Mesenchymal stem cell (in vitro differentiated cells and primary cell): Measurements from ENCODE around the gene RBFOX1.

Experiments
- DNase-seq: peaks from one replicate; pipeline ENCODE4 v3.0.0-alpha.2; 2013
- H2AFZ ChIP-seq: one replicate; pipeline ENCODE4 v1.6.1; 2013; ENCODE audit warnings: low read depth, mild to moderate bottlenecking, control low read depth, inconsistent platforms, low read length, moderate library complexity
- H2AK5ac ChIP-seq: 2 replicates; pipeline ENCODE4 v1.6.1; 2013; ENCODE audit warnings: low read length, moderate library complexity, mild to moderate bottlenecking, inconsistent platforms; ENCODE audit not compliant: severe bottlenecking
- H2BK120ac ChIP-seq: one replicate; pipeline ENCODE4 v1.6.1; 2013; ENCODE audit warnings: low read depth, mild to moderate bottlenecking, inconsistent platforms, low read length, moderate library complexity
- H2BK12ac ChIP-seq, 2 experiments: one replicate each; pipeline ENCODE4 v1.6.1; 2013; ENCODE audit warnings: inconsistent platforms in 2 of 2, low read length in 2 of 2, mild to moderate bottlenecking in 2 of 2, moderate library complexity in 2 of 2, control low read depth in 1 of 2
- H2BK15ac ChIP-seq: one replicate; pipeline ENCODE4 v1.6.1; 2013; ENCODE audit warnings: mild to moderate bottlenecking, low read depth, inconsistent platforms; ENCODE audit not compliant: poor library complexity, severe bottlenecking
- H2BK5ac ChIP-seq: 2 replicates; pipeline ENCODE4 v1.6.1; 2013; ENCODE audit warnings: low read depth, mild to moderate bottlenecking, low read length, control low read depth, inconsistent platforms; ENCODE audit not compliant: poor library complexity, severe bottlenecking
- H3K14ac ChIP-seq, 2 experiments: one replicate each; pipeline ENCODE4 v1.6.1; 2013; ENCODE audit warnings: inconsistent platforms in 2 of 2, low read length in 2 of 2, control low read depth in 1 of 2, mild to moderate bottlenecking in 1 of 2, moderate library complexity in 1 of 2
- H3K18ac ChIP-seq, 2 experiments: one replicate each; pipeline ENCODE4 v1.6.1; 2013; ENCODE audit warnings: inconsistent platforms in 2 of 2, low read length in 2 of 2, control low read depth in 1 of 2, low read depth in 1 of 2, mild to moderate bottlenecking in 1 of 2
- H3K23ac ChIP-seq, 2 experiments: one replicate each; pipeline ENCODE4 v1.6.1; 2013; ENCODE audit warnings: inconsistent platforms in 2 of 2, low read length in 2 of 2, mild to moderate bottlenecking in 2 of 2, moderate library complexity in 2 of 2, control low read depth in 1 of 2
- H3K27ac ChIP-seq: 2 replicates; pipeline ENCODE4 v1.5.1; 2013; ENCODE audit warnings: mild to moderate bottlenecking, moderate library complexity, low read length, control low read depth, inconsistent platforms; ENCODE audit not compliant: poor library complexity, severe bottlenecking
- H3K27me3 ChIP-seq, 2 experiments: 2 replicates each; pipeline versions ENCODE4 v1.6.1 to v1.7.0; 2013; ENCODE audit warnings: low read length in 2 of 2, mild to moderate bottlenecking in 2 of 2, moderate library complexity in 2 of 2, control low read depth in 1 of 2, inconsistent platforms in 1 of 2; ENCODE audit not compliant: control insufficient read depth in 1 of 2, insufficient read depth in 1 of 2
- H3K36me3 ChIP-seq, 2 experiments: 2 replicates each; pipeline versions ENCODE4 v1.6.1 to v1.7.0; 2013; ENCODE audit warnings: low read length in 2 of 2, control low read depth in 1 of 2, inconsistent platforms in 1 of 2, low read depth in 1 of 2, mild to moderate bottlenecking in 1 of 2; ENCODE audit not compliant: insufficient read depth in 2 of 2, control insufficient read depth in 1 of 2
- H3K4ac ChIP-seq, 2 experiments: one replicate each; pipeline ENCODE4 v1.6.1; 2013; ENCODE audit warnings: inconsistent platforms in 2 of 2, low read length in 2 of 2, mild to moderate bottlenecking in 2 of 2, moderate library complexity in 2 of 2, control low read depth in 1 of 2, low read depth in 1 of 2
- H3K4me1 ChIP-seq: 2 replicates; pipeline ENCODE4 v1.6.1; 2013; ENCODE audit warnings: low read depth, low read length, control low read depth; ENCODE audit not compliant: control insufficient read depth, insufficient read depth
- H3K4me2 ChIP-seq: 2 replicates; pipeline ENCODE4 v1.6.1; 2013; ENCODE audit warnings: low read length, mild to moderate bottlenecking, inconsistent platforms; ENCODE audit not compliant: poor library complexity, severe bottlenecking
- H3K4me3 ChIP-seq, 2 experiments: 2 replicates each; pipeline versions ENCODE4 v1.5.1 to v1.7.0; 2013; ENCODE audit warnings: low read length in 2 of 2, mild to moderate bottlenecking in 2 of 2, control low read depth in 1 of 2, low read depth in 1 of 2; ENCODE audit not compliant: insufficient read depth in 1 of 2
- H3K79me1 ChIP-seq: replicated peaks from 2 replicates; pipeline ENCODE4 v1.6.1; 2013; ENCODE audit warnings: mild to moderate bottlenecking, control low read depth, low read length, inconsistent platforms; ENCODE audit not compliant: poor library complexity, severe bottlenecking
- H3K9ac ChIP-seq: 2 replicates; pipeline ENCODE4 v1.7.0; 2013; ENCODE audit warnings: mild to moderate bottlenecking, low read length, moderate library complexity
- H3K9me3 ChIP-seq: 2 replicates; pipeline ENCODE4 v1.7.0; 2013; ENCODE audit warnings: mild to moderate bottlenecking, low read length; ENCODE audit not compliant: control insufficient read depth
- H4K8ac ChIP-seq: one replicate; pipeline ENCODE4 v1.6.1; 2013; ENCODE audit warnings: inconsistent platforms, mild to moderate bottlenecking, low read length, moderate library complexity
- H4K91ac ChIP-seq: one replicate; pipeline ENCODE4 v1.6.1; 2013; ENCODE audit warnings: mild to moderate bottlenecking, low read length, inconsistent platforms
- WGBS: methylation state at CpG from one replicate; pipeline ENCODE4 v1.1.7; 2013; ENCODE audit warnings: mixed read lengths; 5-methylcytosine and 5-hydroxymethylcytosine counted together

RBFOX1 gene

DNA sequence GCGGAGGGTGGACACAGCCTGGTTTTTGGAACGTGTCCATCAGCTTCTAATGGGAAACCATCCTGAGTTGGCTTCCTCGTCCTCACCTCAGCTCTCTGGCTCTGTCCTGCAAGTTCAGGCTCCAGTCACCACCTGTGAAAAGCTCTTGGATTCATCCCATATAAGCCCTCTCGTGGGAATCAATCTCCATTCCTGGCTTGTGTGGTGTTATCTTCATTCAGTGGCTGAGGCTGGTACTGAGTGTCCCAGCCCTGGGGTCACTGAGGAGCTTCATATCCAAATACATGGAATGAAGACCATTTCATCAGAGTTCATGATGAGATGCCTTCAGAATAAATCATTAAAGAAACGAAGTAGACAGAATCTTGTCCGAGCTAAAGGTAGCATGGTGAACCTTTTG is 189.2 kb downstream of the RBFOX1 start:
- Histone ChIP-seq H3K27ac (no peak overlapping the region), H3K36me3 (no peaks in the 10 kb centered on the region), H4K8ac (no peak overlapping the region), H3K79me1 (no peaks in the 10 kb centered on the region), H3K9me3 (peaks cover 7% of the 10 kb centered on the region), H2AK5ac (no peak overlapping the region), H2BK120ac (no peak overlapping the region), H3K18ac (no peak overlapping the region), H2BK12ac (no peak overlapping the region), H3K14ac (no peak overlapping the region), H3K27me3 (no peaks in the 10 kb centered on the region), H3K4me3 (no peak overlapping the region), H2BK5ac (no peak overlapping the region), H3K4me2 (no peak overlapping the region), H3K4ac (no peak overlapping the region), H3K23ac (no peak overlapping the region), H2BK15ac (no peak overlapping the region), H3K9ac (no peak overlapping the region), H2AFZ (no peak overlapping the region), H4K91ac (no peak overlapping the region), H3K4me1 (no peaks in the 10 kb centered on the region)
- DNase-seq = no peak
- WGBS = 61% methylated on average over 6 of the region's 6 CpGs

DNA sequence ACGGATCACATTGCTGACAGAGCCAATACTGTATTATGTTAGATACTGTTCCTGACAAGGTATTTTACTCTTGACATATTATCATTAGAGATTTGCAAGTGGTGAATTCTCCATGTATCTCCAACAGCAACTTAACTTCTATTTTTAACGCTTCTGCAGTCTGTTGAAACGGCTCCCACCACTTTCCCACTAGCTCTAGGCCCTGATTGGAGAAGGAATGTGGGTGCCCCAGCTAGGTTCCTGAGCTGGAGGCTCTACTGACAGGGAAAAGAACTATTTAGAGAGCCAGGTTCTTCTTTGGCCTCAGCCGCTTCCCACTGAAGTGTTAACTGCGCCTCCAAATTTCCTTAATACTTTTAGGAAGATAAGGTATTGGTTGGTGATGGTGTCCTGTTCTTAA is 191.8 kb downstream of the RBFOX1 start:
- Histone ChIP-seq H3K27ac (no peak overlapping the region), H3K4me1 (no peaks in the 10 kb centered on the region), H3K36me3 (no peaks in the 10 kb centered on the region), H3K4me2 (no peak overlapping the region), H3K4ac (no peak overlapping the region), H4K91ac (no peak overlapping the region), H2AK5ac (no peak overlapping the region), H2AFZ (no peak overlapping the region), H3K14ac (no peak overlapping the region), H3K27me3 (no peaks in the 10 kb centered on the region), H2BK120ac (no peak overlapping the region), H3K79me1 (no peaks in the 10 kb centered on the region), H2BK12ac (no peak overlapping the region), H3K4me3 (no peak overlapping the region), H2BK5ac (no peak overlapping the region), H4K8ac (no peak overlapping the region), H2BK15ac (no peak overlapping the region), H3K9ac (no peak overlapping the region), H3K23ac (no peak overlapping the region), H3K18ac (no peak overlapping the region), H3K9me3 (peaks cover 11% of the 10 kb centered on the region)
- DNase-seq = no peak
- 67% methylated on average over 3 of the region's 5 CpGs for WGBS

DNA sequence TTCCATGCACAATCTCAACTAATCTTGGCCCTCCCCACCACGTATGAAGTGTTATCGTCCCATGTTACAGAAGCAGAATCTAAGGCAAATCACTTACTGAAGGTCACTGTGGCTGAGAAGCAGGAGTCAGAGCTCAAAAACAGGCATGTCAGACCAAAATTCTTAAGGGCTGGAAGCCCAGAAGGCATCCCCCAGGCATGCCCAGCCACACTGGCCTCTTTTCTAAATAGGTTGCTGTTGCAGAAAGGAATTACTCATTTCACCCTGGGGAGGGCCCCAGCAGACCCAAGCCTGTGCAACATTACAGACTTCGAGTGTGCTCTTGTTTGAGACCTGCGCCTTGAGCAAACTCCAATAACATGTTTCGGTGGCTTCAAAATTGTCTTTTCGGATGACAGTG is 194.1 kb downstream of the RBFOX1 start:
- H3K79me1 ChIP-seq = no peaks in the 10 kb centered on the region
- no peak overlapping the region for H3K4me2 ChIP-seq
- H3K14ac ChIP-seq = no peak overlapping the region
- H3K18ac ChIP-seq = no peak overlapping the region
- no peak overlapping the region for H2BK15ac ChIP-seq
- no peak overlapping the region for H3K27ac ChIP-seq
- no peak overlapping the region for H3K4ac ChIP-seq
- H3K36me3 ChIP-seq = no peaks in the 10 kb centered on the region
- H2BK12ac ChIP-seq = no peak overlapping the region
- H2AK5ac ChIP-seq = no peak overlapping the region
- no peak overlapping the region for H2BK5ac ChIP-seq
- H3K9ac ChIP-seq = no peak overlapping the region
- H3K23ac ChIP-seq = no peak overlapping the region
- no peaks in the 10 kb centered on the region for H3K4me1 ChIP-seq
- H3K9me3 ChIP-seq = peaks cover 11% of the 10 kb centered on the region
- WGBS = 79% methylated on average over 6 of the region's 6 CpGs
- no peak overlapping the region for H4K91ac ChIP-seq
- no peak overlapping the region for H4K8ac ChIP-seq
- no peak for DNase-seq
- H3K4me3 ChIP-seq = no peak overlapping the region
- H2AFZ ChIP-seq = no peak overlapping the region
- H2BK120ac ChIP-seq = no peak overlapping the region
- H3K27me3 ChIP-seq = no peaks in the 10 kb centered on the region

DNA sequence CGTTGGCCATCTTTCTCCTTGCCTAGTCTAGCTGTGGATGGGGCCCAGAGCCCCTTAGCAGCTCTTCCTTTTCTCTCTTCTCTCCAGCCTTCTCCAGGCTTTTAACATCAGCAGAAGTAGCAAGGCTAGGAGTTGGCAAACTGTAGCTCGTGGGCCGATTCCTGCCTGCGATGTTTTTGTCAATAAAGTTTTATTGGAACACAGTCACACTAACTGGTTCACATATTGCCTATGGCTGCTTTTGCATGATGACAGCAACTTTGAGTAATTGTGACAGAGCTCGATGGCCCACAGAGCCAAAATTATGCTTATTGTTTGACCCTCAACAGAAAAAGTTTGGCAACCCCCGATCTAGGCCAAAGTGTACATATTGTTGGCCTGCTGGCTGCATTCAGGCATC is 199.9 kb downstream of the RBFOX1 start:
- H3K79me1 ChIP-seq = no peaks in the 10 kb centered on the region
- no peaks in the 10 kb centered on the region for H3K36me3 ChIP-seq
- peaks cover 4% of the 10 kb centered on the region for H3K9me3 ChIP-seq
- H3K18ac ChIP-seq = no peak overlapping the region
- no peak overlapping the region for H3K27ac ChIP-seq
- no peak overlapping the region for H3K4ac ChIP-seq
- WGBS = 84% methylated on average over 6 of the region's 6 CpGs
- DNase-seq = no peak
- H3K14ac ChIP-seq = no peak overlapping the region
- no peak overlapping the region for H2BK120ac ChIP-seq
- H3K27me3 ChIP-seq = no peaks in the 10 kb centered on the region
- no peak overlapping the region for H2AFZ ChIP-seq
- H3K9ac ChIP-seq = no peak overlapping the region
- no peak overlapping the region for H3K23ac ChIP-seq
- H4K91ac ChIP-seq = no peak overlapping the region
- H2BK15ac ChIP-seq = no peak overlapping the region
- H2AK5ac ChIP-seq = no peak overlapping the region
- H2BK5ac ChIP-seq = no peak overlapping the region
- no peaks in the 10 kb centered on the region for H3K4me1 ChIP-seq
- H3K4me2 ChIP-seq = no peak overlapping the region
- no peak overlapping the region for H2BK12ac ChIP-seq
- no peak overlapping the region for H3K4me3 ChIP-seq
- no peak overlapping the region for H4K8ac ChIP-seq
